ENCODE results near the gene BMPER.

The BMPER gene

GRCh38 chr7:34019301-34019790, 114.0 kb downstream of the BMPER start:
- in situ Hi-C loops (cut with MboI; ENCODE audit: low sequenced_read_pairs, unreplicated experiment): no loop called here
- DNase-seq (ENCODE audit: low spot score): no peak
- no peak for TF ChIP-seq CTCF (IDR thresholded peaks at IDR 0.05; ENCODE audit: borderline replicate concordance, control extremely low read depth, extremely low read depth, insufficient read depth, missing control alignments)

- in situ Hi-C loops (cut with MboI; ENCODE audit: low sequenced_read_pairs, unreplicated experiment): no loop called here
- TF ChIP-seq CTCF (IDR thresholded peaks at IDR 0.05; ENCODE audit: borderline replicate concordance, control extremely low read depth, extremely low read depth, insufficient read depth, missing control alignments): no peak
- DNase-seq (ENCODE audit: low spot score): no peak
Observed at GRCh38 chr7:34022626-34023025, 117.3 kb downstream of the BMPER start.

- in situ Hi-C loops (cut with MboI; ENCODE audit: low sequenced_read_pairs, unreplicated experiment): no loop called here
- no peak for TF ChIP-seq CTCF (IDR thresholded peaks at IDR 0.05; ENCODE audit: borderline replicate concordance, control extremely low read depth, extremely low read depth, insufficient read depth, missing control alignments)
- no peak for DNase-seq (ENCODE audit: low spot score)
Observed at GRCh38 chr7:34025600-34025999, 120.3 kb downstream of the BMPER start.

GRCh38 chr7:34026481-34027190, 121.3 kb downstream of the BMPER start:
- no peak for TF ChIP-seq CTCF (IDR thresholded peaks at IDR 0.05; ENCODE audit: borderline replicate concordance, control extremely low read depth, extremely low read depth, insufficient read depth, missing control alignments)
- in situ Hi-C loops (cut with MboI; ENCODE audit: low sequenced_read_pairs, unreplicated experiment): no loop called here
- DNase-seq (ENCODE audit: low spot score): no peak

GRCh38 chr7:34031156-34031555, 125.8 kb downstream of the BMPER start:
- in situ Hi-C loops (cut with MboI; ENCODE audit: low sequenced_read_pairs, unreplicated experiment): no loop called here
- DNase-seq (ENCODE audit: low spot score): no peak
- TF ChIP-seq CTCF (IDR thresholded peaks at IDR 0.05; ENCODE audit: borderline replicate concordance, control extremely low read depth, extremely low read depth, insufficient read depth, missing control alignments): no peak

- TF ChIP-seq CTCF (IDR thresholded peaks at IDR 0.05; ENCODE audit: borderline replicate concordance, control extremely low read depth, extremely low read depth, insufficient read depth, missing control alignments): no peak
- no peak for DNase-seq (ENCODE audit: low spot score)
- in situ Hi-C loops (cut with MboI; ENCODE audit: low sequenced_read_pairs, unreplicated experiment): no loop called here
Observed at GRCh38 chr7:34034728-34035127, 129.4 kb downstream of the BMPER start.

Data from GM13976 (cell line).